ENCODE measurements around the gene DOHH. TPM values are rescaled to one million over a fixed set of nuclear protein-coding genes. Genes with fewer than 3 reads are reported as not detected.
"Not testable (repeated sequence)": the region's sequence is repeated elsewhere in the genome, so short reads cannot be mapped to it uniquely, and the experiment has no call there.

The DOHH gene
- total RNA-seq, 1 experiment from 2014 or later = 0.89 TPM

DNA sequence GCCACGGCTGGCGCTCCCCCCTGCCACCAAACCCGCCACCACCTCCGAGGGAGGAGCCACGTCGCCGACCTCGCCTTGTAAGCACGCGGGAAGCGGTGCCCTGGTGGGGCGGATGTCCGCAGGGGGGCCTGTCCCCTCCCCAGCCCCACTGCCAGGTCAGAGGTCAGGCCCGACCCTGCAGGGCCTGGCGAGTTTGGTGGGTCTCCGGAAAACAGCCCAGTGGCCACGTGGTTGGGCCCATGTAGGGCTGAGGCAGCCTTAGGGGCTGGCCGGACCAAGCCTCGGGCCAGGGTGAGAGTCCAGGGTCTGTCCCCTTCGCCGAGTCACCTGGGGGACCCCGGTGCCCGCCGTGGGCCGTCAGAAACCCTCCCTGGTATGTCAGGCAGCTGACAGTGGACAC lies 46.6 kb downstream of the DOHH start:
- Histone ChIP-seq H3K27me3 (ENCODE audit: low read length) (no peaks in the 10 kb centered on the region), H3K9ac (ENCODE audit: low read length) (no peak overlapping the region), H3K27ac (ENCODE audit: low read length) (no peak overlapping the region), H3K4me1 (ENCODE audit: low read length) (peaks cover 15% of the 10 kb centered on the region), H3K79me2 (ENCODE audit: low read length) (no peaks in the 10 kb centered on the region), H3K4me2 (ENCODE audit: low read depth, low read length, poor library complexity, severe bottlenecking) (no peak overlapping the region), H4K20me1 (ENCODE audit: insufficient read depth, low read depth, low read length) (no peaks in the 10 kb centered on the region), H3K36me3 (ENCODE audit: insufficient read depth, low read length) (no peaks in the 10 kb centered on the region), H3K9me2 (replicated peaks; ENCODE audit: insufficient read depth, low read length) (no peaks in the 10 kb centered on the region), H3K9me3 (ENCODE audit: low read length) (no peaks in the 10 kb centered on the region), H3K4me3 (ENCODE audit: low read length) (no peak overlapping the region), H2AFZ (ENCODE audit: low read length) (no peak overlapping the region)
- DNase-seq = no peak

DNA sequence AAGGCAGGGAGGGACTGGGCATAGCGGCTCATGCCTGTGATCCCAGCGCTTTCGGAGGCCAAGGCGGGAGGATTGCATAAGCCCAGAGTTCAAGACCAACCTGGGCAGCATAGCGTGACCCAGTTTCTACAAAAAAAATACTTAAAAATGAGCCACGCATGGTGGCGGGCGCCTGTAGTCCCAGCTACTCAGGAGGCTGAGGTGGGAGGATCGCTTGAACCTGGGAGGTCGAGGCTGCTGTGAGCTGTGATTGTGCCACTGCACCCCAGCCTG lies 47.6 kb downstream of the DOHH start:
- not testable (repeated sequence) for DNase-seq; H4K20me1 ChIP-seq (ENCODE audit: insufficient read depth, low read depth, low read length); H2AFZ ChIP-seq (ENCODE audit: low read length); H3K4me3 ChIP-seq (ENCODE audit: low read length); H3K9me2 ChIP-seq (replicated peaks; ENCODE audit: insufficient read depth, low read length); H3K9me3 ChIP-seq (ENCODE audit: low read length); H3K4me2 ChIP-seq (ENCODE audit: low read depth, low read length, poor library complexity, severe bottlenecking); H3K79me2 ChIP-seq (ENCODE audit: low read length); H3K9ac ChIP-seq (ENCODE audit: low read length); H3K27ac ChIP-seq (ENCODE audit: low read length); H3K36me3 ChIP-seq (ENCODE audit: insufficient read depth, low read length); H3K27me3 ChIP-seq (ENCODE audit: low read length)
- H3K4me1 ChIP-seq (ENCODE audit: low read length) = peaks cover 13% of the 10 kb centered on the region

DNA sequence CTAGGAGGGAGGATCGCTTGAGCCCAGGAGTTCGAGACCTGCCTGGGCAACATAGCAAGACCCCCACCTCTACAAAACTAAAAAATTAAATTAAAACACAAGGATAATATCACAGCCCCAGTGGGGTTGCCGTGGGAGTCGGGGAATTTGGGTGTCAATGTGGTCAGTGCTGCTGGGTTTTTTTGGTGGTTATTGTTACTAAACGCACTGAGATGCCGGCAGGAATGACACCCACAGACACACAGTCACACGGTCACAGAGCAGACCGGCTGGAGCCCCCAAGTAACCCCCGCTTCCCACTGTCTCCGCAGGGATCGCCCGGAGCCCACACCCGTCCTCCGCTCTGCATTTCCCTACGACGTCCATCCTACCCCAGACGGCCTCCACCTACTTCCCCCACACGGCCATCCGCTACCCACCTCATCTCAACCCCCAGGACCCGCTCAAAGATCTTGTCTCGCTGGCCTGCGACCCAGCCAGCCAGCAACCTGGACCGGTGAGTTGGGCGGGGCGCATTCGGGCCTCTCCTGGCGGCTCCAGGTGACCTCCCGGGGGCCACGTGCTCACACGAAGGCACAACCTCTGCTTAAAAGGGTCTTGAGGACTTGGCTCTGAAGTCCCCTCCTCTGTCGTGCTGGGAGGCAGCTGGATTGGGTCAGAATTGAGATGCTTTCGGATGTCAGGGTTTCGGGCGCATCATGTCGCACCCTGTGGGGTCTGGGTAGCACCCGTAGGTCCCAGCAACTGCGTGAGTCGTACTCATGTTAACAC lies 48.1 kb downstream of the DOHH start:
- H3K9me3 ChIP-seq (ENCODE audit: low read length) = no peaks in the 10 kb centered on the region
- no peaks in the 10 kb centered on the region for H4K20me1 ChIP-seq (ENCODE audit: insufficient read depth, low read depth, low read length)
- no peak overlapping the region for H3K4me3 ChIP-seq (ENCODE audit: low read length)
- H3K27me3 ChIP-seq (ENCODE audit: low read length) = no peaks in the 10 kb centered on the region
- H3K4me2 ChIP-seq (ENCODE audit: low read depth, low read length, poor library complexity, severe bottlenecking) = no peak overlapping the region
- H2AFZ ChIP-seq (ENCODE audit: low read length) = no peak overlapping the region
- no peaks in the 10 kb centered on the region for H3K79me2 ChIP-seq (ENCODE audit: low read length)
- no peak overlapping the region for H3K9ac ChIP-seq (ENCODE audit: low read length)
- no peak for DNase-seq
- H3K36me3 ChIP-seq (ENCODE audit: insufficient read depth, low read length) = no peaks in the 10 kb centered on the region
- peaks cover 7% of the 10 kb centered on the region for H3K4me1 ChIP-seq (ENCODE audit: low read length)
- H3K27ac ChIP-seq (ENCODE audit: low read length) = no peak overlapping the region
- H3K9me2 ChIP-seq (replicated peaks; ENCODE audit: insufficient read depth, low read length) = no peaks in the 10 kb centered on the region

DNA sequence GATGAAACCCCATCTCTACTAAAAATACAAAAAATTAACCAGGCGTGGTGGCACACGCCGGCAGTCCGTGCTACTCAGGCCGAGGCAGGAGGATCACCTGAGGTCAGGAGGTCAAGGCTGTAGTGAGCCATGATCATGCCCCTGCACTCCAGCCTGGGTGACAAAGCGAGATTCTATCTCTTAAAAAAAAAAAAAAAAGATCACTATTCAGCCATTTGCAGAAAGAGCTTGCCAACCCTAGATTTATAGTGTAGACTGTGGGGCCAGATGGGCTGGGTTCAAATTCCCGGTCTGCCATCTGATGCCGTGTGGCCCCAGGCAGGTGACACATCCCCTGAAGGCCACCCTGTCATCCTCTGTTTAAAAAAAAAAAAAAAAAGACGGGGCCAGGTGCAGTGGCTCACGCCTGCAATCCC lies 49.0 kb downstream of the DOHH start:
- Histone ChIP-seq H3K4me1 (ENCODE audit: low read length) (no peaks in the 10 kb centered on the region), H3K4me2 (ENCODE audit: low read depth, low read length, poor library complexity, severe bottlenecking) (no peak overlapping the region), H4K20me1 (ENCODE audit: insufficient read depth, low read depth, low read length) (no peaks in the 10 kb centered on the region), H3K27ac (ENCODE audit: low read length) (no peak overlapping the region), H3K4me3 (ENCODE audit: low read length) (no peak overlapping the region), H3K27me3 (ENCODE audit: low read length) (no peaks in the 10 kb centered on the region), H3K36me3 (ENCODE audit: insufficient read depth, low read length) (no peaks in the 10 kb centered on the region), H3K9me3 (ENCODE audit: low read length) (no peaks in the 10 kb centered on the region), H3K9me2 (replicated peaks; ENCODE audit: insufficient read depth, low read length) (no peaks in the 10 kb centered on the region), H3K9ac (ENCODE audit: low read length) (no peak overlapping the region), H2AFZ (ENCODE audit: low read length) (no peak overlapping the region), H3K79me2 (ENCODE audit: low read length) (no peaks in the 10 kb centered on the region)
- DNase-seq = no peak

DNA sequence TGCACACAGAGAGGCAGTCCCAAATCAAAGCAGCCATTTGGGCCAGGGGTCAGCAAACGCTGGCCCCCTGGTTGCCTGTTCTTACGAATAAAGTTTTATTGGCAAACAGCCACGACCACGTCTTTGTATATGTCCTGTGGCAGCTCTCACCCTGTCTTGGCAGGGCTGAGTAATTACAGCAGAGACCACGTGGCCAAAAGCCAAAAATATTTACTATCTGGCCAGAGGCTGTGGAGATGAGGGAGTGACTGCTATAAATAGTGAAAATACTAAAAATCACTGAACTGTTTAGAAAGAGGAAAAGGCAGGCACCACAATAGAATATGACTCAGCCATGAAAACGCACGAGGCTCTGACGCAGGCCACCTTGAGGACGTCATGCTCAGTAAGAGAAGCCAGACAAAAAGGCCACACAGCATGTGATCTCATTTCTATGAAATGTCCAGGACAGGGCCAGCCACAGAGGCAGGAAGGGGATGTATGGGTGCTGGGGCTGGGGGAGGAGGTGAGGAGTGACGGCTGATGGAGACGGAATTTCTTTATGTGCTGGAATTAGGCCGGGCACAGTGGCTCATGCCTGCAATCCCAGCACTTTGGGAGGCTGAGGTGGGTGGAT lies 49.6 kb downstream of the DOHH start:
- Histone ChIP-seq H3K4me3 (ENCODE audit: low read length) (no peak overlapping the region), H3K4me1 (ENCODE audit: low read length) (no peaks in the 10 kb centered on the region), H4K20me1 (ENCODE audit: insufficient read depth, low read depth, low read length) (no peaks in the 10 kb centered on the region), H3K27ac (ENCODE audit: low read length) (no peak overlapping the region), H3K9me2 (replicated peaks; ENCODE audit: insufficient read depth, low read length) (no peaks in the 10 kb centered on the region), H3K4me2 (ENCODE audit: low read depth, low read length, poor library complexity, severe bottlenecking) (no peak overlapping the region), H3K9me3 (ENCODE audit: low read length) (no peaks in the 10 kb centered on the region), H2AFZ (ENCODE audit: low read length) (no peak overlapping the region), H3K36me3 (ENCODE audit: insufficient read depth, low read length) (no peaks in the 10 kb centered on the region), H3K79me2 (ENCODE audit: low read length) (no peaks in the 10 kb centered on the region), H3K9ac (ENCODE audit: low read length) (no peak overlapping the region), H3K27me3 (ENCODE audit: low read length) (no peaks in the 10 kb centered on the region)
- no peak for DNase-seq

DNA sequence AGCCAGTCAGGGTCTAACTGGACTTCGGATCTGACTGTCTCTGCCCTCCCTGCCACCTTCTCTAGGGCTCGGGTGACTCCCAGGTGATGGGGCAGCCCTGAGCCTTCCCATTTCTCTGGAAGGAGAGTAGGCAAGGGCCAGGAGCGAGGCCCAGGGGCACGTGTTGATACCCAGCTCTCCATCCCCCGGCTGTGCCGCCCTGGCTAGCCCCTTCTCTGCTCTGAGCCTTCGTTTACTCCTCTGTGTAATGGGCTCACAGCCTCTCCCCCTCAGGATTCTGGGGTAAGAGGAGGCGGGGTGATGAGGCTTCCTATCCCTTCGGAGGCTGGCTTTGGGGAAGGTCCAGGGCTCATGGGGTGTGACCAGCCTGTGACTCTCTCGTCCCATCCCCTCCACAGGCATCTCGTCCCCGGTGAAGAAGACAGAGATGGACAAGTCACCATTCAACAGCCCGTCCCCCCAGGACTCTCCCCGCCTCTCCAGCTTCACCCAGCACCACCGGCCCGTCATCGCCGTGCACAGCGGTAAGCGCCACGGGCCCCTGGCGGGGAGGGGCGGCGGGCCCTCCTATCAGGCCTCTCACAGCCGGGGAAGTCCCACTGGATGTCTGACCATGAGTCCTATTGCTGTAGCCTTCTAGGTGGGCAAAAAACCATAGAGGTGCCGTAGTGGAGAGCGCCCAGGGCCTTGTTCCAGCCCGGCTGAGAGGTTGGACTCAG lies 51.7 kb downstream of the DOHH start:
- Histone ChIP-seq H2AFZ (ENCODE audit: low read length) (no peak overlapping the region), H3K9me2 (replicated peaks; ENCODE audit: insufficient read depth, low read length) (no peaks in the 10 kb centered on the region), H3K79me2 (ENCODE audit: low read length) (no peaks in the 10 kb centered on the region), H3K27me3 (ENCODE audit: low read length) (no peaks in the 10 kb centered on the region), H3K27ac (ENCODE audit: low read length) (no peak overlapping the region), H3K9me3 (ENCODE audit: low read length) (no peaks in the 10 kb centered on the region), H4K20me1 (ENCODE audit: insufficient read depth, low read depth, low read length) (no peaks in the 10 kb centered on the region), H3K36me3 (ENCODE audit: insufficient read depth, low read length) (no peaks in the 10 kb centered on the region), H3K4me3 (ENCODE audit: low read length) (no peak overlapping the region), H3K4me2 (ENCODE audit: low read depth, low read length, poor library complexity, severe bottlenecking) (no peak overlapping the region), H3K4me1 (ENCODE audit: low read length) (no peaks in the 10 kb centered on the region), H3K9ac (ENCODE audit: low read length) (no peak overlapping the region)
- DNase-seq = no peak

DNA sequence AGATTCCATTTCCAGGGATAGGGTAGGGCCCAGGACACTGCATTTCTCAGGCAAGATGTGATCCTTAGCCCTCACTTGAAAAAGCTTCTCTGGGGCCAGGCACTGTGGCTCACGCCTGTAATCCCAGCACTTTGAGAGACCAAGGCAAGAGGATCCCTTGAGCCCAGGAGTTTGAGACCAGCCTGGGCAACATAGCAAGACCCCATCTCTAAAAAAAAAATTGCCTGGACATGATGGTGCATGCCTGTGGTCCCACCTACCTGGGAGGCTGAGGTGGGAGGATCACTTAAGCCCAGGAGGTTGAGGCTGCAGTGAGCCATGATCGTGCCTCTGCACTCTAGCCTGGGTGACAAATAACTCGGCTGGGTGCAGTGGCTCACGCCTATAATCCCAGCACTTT lies 53.8 kb downstream of the DOHH start:
- H3K36me3 ChIP-seq (ENCODE audit: insufficient read depth, low read length); H3K9me2 ChIP-seq (replicated peaks; ENCODE audit: insufficient read depth, low read length); H3K79me2 ChIP-seq (ENCODE audit: low read length); DNase-seq; H3K9ac ChIP-seq (ENCODE audit: low read length); H3K4me2 ChIP-seq (ENCODE audit: low read depth, low read length, poor library complexity, severe bottlenecking); H4K20me1 ChIP-seq (ENCODE audit: insufficient read depth, low read depth, low read length); H3K4me3 ChIP-seq (ENCODE audit: low read length); H3K9me3 ChIP-seq (ENCODE audit: low read length); H3K27me3 ChIP-seq (ENCODE audit: low read length); H3K27ac ChIP-seq (ENCODE audit: low read length); H2AFZ ChIP-seq (ENCODE audit: low read length); H3K4me1 ChIP-seq (ENCODE audit: low read length): not testable (repeated sequence)

DNA sequence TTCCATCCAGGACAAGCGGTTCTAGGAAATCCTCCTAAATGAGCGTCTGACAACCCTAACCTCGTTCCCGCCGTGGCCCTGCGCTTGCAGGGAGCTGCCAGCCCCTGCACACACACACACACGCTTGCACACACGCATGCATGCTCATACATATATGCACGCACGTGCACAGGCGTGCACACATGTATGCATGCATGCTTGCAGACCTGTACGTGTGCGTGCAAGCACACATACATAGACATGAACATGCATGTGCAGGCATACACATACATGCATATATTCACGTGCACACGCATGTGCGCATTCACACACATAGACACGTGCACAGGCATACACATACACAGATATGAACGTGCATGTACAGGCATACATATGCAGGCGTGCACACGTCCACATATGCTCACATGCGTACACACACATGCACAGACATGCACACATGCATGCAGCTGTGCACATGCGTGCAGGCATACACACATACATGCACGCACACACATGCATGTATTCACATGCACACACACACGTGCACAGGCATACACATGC lies 55.7 kb downstream of the DOHH start:
- no peak overlapping the region for H3K4me2 ChIP-seq (ENCODE audit: low read depth, low read length, poor library complexity, severe bottlenecking)
- no peak for DNase-seq
- no peaks in the 10 kb centered on the region for H3K9me2 ChIP-seq (replicated peaks; ENCODE audit: insufficient read depth, low read length)
- H3K9me3 ChIP-seq (ENCODE audit: low read length) = no peaks in the 10 kb centered on the region
- no peak overlapping the region for H3K9ac ChIP-seq (ENCODE audit: low read length)
- H4K20me1 ChIP-seq (ENCODE audit: insufficient read depth, low read depth, low read length) = no peaks in the 10 kb centered on the region
- no peaks in the 10 kb centered on the region for H3K79me2 ChIP-seq (ENCODE audit: low read length)
- no peaks in the 10 kb centered on the region for H3K4me1 ChIP-seq (ENCODE audit: low read length)
- no peaks in the 10 kb centered on the region for H3K27me3 ChIP-seq (ENCODE audit: low read length)
- H2AFZ ChIP-seq (ENCODE audit: low read length) = no peak overlapping the region
- H3K36me3 ChIP-seq (ENCODE audit: insufficient read depth, low read length) = no peaks in the 10 kb centered on the region
- H3K27ac ChIP-seq (ENCODE audit: low read length) = no peak overlapping the region
- H3K4me3 ChIP-seq (ENCODE audit: low read length) = no peak overlapping the region
